ENCODE results near the gene L3MBTL4.

- TF ChIP-seq CTCF (IDR thresholded peaks at IDR 0.05) (no peak), POLR2A (IDR thresholded peaks at IDR 0.05) (no peak), POLR2AphosphoS5 (IDR thresholded peaks at IDR 0.05) (no peak), EP300 (IDR thresholded peaks at IDR 0.05) (no peak)
These were observed 4.8 kb downstream of the L3MBTL4 start for GRCh38 chr18:6409933-6410332.

Data from sigmoid colon (tissue), 4 donors.